ENCODE results near the gene GRK2. TPM values are rescaled to one million over a fixed set of nuclear protein-coding genes. Genes with fewer than 3 reads are reported as not detected.

Gene GRK2
- total and polyA plus RNA-seq, 2 of the 8 experiments (the other 6 are each of a cell fraction or from before 2014, with no cell fraction given): 47.3 to 49.7 TPM

DNA sequence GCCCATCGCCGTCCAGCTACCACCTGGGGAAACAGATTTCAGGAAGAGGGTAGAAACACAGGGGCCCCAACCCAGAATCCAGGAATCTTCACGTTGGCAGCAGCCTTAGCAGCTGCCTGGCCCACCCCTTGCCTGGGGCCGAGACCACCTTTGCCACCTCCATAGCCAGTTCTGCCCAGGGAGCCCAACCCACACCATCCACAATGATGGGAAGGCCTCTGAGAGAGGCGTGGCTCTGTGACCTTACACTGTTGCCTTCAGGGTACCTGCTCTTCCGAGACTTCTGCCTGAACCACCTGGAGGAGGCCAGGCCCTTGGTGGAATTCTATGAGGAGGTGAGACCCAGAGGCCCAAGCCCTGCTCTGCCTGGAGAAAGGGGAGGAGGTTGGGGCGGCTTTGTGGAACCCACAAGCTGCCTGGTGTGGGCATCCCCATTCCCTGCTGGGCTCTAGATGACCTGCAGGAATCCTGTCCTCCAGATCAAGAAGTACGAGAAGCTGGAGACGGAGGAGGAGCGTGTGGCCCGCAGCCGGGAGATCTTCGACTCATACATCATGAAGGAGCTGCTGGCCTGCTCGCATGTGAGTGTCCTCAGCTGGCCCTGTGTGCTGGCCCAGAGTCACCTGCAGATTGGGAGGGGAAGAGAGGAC, 12.8 kb downstream of the GRK2 start:
- Histone ChIP-seq H3K79me1 (ENCODE audit: low read depth, low read length) (peaks cover 6% of the 10 kb centered on the region; the same call in 1 of the 2 replicates), H3K9me3 (ENCODE audit: insufficient read depth in 2 of 2, low read depth in 1 of 2, low read length in 1 of 2) (no peaks in the 10 kb centered on the region), H3K9ac (replicated peaks in 1 of 4; ENCODE audit: extremely low read depth in 1 of 4, low read depth in 3 of 4, low read length in 3 of 4) (no peak overlapping the region), H4K8ac (ENCODE audit: extremely low read depth, insufficient read depth, low read length) (no peak overlapping the region; the same call in 1 of the 2 replicates), H3K27ac (ENCODE audit: low read depth, low read length) (no peak overlapping the region), H2BK12ac (ENCODE audit: low read depth, low read length) (no peak overlapping the region), H3K4me1 (replicated peaks in 1 of 4; ENCODE audit: control insufficient read depth in 3 of 4, insufficient read depth in 4 of 4, low read length in 3 of 4) (peaks cover 0 to 24% (median 15%) of the 10 kb centered on the region in 4 experiments; a peak in 6 of 7 replicates), H4K20me1 (replicated peaks in 1 of 2; ENCODE audit: control insufficient read depth in 1 of 2, insufficient read depth in 2 of 2, low read length in 2 of 2) (peaks cover 0 to 7% of the 10 kb centered on the region in 2 experiments), H2BK20ac (ENCODE audit: low read length) (no peak overlapping the region), H3K23me2 (ENCODE audit: low read depth, low read length) (no peaks in the 10 kb centered on the region; the same call in 1 of the 2 replicates), H3K4me2 (ENCODE audit: insufficient read depth in 1 of 2, low read depth in 2 of 2, low read length in 2 of 2) (no peak overlapping the region), H3K27me3 (replicated peaks in 1 of 4; ENCODE audit: control insufficient read depth in 3 of 4, extremely low read depth in 1 of 4, insufficient read depth in 3 of 4, low read length in 3 of 4) (no peaks in the 10 kb centered on the region), H2BK5ac (ENCODE audit: low read depth, low read length) (no peak overlapping the region), H3K18ac (ENCODE audit: extremely low read depth, low read length) (no peak overlapping the region), H2AFZ (ENCODE audit: low read length) (no peak overlapping the region), H2BK120ac (replicated peaks; ENCODE audit: low read depth, low read length) (no peak overlapping the region), H3K14ac (ENCODE audit: insufficient read length) (no peak overlapping the region), H3K36me3 (ENCODE audit: control insufficient read depth in 2 of 4, insufficient read depth in 4 of 4, low read length in 3 of 4) (peaks cover 12 to 38% (median 36%) of the 10 kb centered on the region in 4 experiments), H3K56ac (replicated peaks; ENCODE audit: insufficient read length, low read depth, low read length) (no peak overlapping the region), H3K4ac (replicated peaks; ENCODE audit: insufficient read length, low read depth, low read length) (no peak overlapping the region), H4K91ac (replicated peaks; ENCODE audit: insufficient read length, low read length) (no peak overlapping the region), H2BK15ac (ENCODE audit: low read length) (no peak overlapping the region), H4K5ac (ENCODE audit: insufficient read length, low read depth, low read length) (no peak overlapping the region), H2AK5ac (ENCODE audit: low read depth, low read length) (no peak overlapping the region), H3K4me3 (ENCODE audit: extremely low read depth in 1 of 4, insufficient read depth in 2 of 4, low read depth in 3 of 4, low read length in 4 of 4) (no peak overlapping the region), H3K79me2 (ENCODE audit: control insufficient read depth in 1 of 2, insufficient read depth in 2 of 2, low read length in 2 of 2) (peaks cover 0 to 17% of the 10 kb centered on the region in 2 experiments; a peak in 1 of 4 replicates), H3K23ac (ENCODE audit: insufficient read length) (no peak overlapping the region)
- ChIA-PET POLR2A (ENCODE audit: partially characterized antibody) (interaction anchor here (0.9 to 1.4 kb wide), 3 partner anchors 9 to 222 kb away, joined by 3 to 7 read pairs (median 4); partner anchors contain the start of gene GRK2), CTCF (ENCODE audit: partially characterized antibody) (interaction anchor here (0.6 to 3.7 kb wide), 7 partner anchors 9 to 110 kb away, joined by 3 to 27 read pairs (median 4); partner anchors contain the start of genes ANKRD13D and GRK2)
- no peak for FAIRE-seq
- no peak for TF ChIP-seq MAFK (IDR thresholded peaks at IDR 0.05; ENCODE audit: low read depth, low read length)
- no peak for TF ChIP-seq HDAC2 (IDR thresholded peaks at IDR 0.05; ENCODE audit: borderline replicate concordance in 1 of 2, low read depth in 2 of 2, low read length in 2 of 2)
- TF ChIP-seq TAF1 (IDR thresholded peaks at IDR 0.05; ENCODE audit: low read depth, low read length): no peak
- no peak for TF ChIP-seq CEBPB (IDR thresholded peaks at IDR 0.05; ENCODE audit: low read depth, low read length)
- 90% methylated on average over 14 of the region's 14 CpGs; no CpG with 5 or more reads in 1 of the 2 experiments for WGBS, 2 experiments (ENCODE audit: extremely low coverage in 1 of 2, insufficient coverage in 1 of 2, insufficient read length in 1 of 2, insufficient replicate concordance in 2 of 2, low coverage in 1 of 2, low lambda C conversion rate in 2 of 2, missing lambda C conversion rate in 1 of 2)
- DNase-seq (ENCODE audit: low read depth in 1 of 2, low spot score in 2 of 2): no peak

Data from H1 (cell line).